Measurements from ENCODE around the gene CARMIL1.

DNA sequence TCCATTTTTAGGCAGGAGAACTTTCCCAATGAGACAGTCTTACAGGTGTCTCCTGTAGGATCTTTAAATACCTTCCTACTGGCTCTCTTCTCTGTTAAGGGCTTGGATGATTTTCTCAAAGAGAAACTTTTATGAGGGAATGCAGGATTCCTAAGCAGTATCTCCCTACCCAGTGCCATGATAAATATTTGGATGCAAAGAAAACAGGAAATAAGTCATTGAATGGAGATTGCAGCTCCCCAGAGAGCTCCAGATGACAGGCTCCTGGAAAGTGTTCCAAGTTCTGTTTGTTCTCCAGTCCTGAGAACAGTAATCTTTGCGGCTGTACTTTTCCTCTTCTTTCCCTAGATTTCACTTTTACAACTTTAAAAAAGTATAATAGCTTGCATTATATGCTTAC is 370.4 kb downstream of the CARMIL1 start:
- TF ChIP-seq, protein P1, sequence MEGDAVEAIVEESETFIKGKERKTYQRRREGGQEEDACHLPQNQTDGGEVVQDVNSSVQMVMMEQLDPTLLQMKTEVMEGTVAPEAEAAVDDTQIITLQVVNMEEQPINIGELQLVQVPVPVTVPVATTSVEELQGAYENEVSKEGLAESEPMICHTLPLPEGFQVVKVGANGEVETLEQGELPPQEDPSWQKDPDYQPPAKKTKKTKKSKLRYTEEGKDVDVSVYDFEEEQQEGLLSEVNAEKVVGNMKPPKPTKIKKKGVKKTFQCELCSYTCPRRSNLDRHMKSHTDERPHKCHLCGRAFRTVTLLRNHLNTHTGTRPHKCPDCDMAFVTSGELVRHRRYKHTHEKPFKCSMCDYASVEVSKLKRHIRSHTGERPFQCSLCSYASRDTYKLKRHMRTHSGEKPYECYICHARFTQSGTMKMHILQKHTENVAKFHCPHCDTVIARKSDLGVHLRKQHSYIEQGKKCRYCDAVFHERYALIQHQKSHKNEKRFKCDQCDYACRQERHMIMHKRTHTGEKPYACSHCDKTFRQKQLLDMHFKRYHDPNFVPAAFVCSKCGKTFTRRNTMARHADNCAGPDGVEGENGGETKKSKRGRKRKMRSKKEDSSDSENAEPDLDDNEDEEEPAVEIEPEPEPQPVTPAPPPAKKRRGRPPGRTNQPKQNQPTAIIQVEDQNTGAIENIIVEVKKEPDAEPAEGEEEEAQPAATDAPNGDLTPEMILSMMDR (IDR thresholded peaks at IDR 0.05) = no peak
- TF ChIP-seq EP300 (IDR thresholded peaks at IDR 0.05) (no peak), POLR2AphosphoS5 (IDR thresholded peaks at IDR 0.05) (no peak), POLR2A (IDR thresholded peaks at IDR 0.05) (no peak)

All from suprapubic skin (tissue), 4 donors.